Measurements from ENCODE around the gene FAM177A1. TPM values are rescaled to one million over a fixed set of nuclear protein-coding genes. Genes with fewer than 3 reads are reported as not detected.

Gene FAM177A1
- total RNA-seq, 4 donors from 2014 or later, result 49.0 to 60.8 (median 54.7) TPM

GRCh38 chr14:35046751-35047536 lies 872 bp downstream of the FAM177A1 start:
- Histone ChIP-seq H3K4me3 (peak overlapping the region; percentile 71 to 96 (median 84)), H3K36me3 (peaks cover 0 to 23% (median 7%) of the 10 kb centered on the region in 4 donors), H3K27me3 (no peaks in the 10 kb centered on the region), H3K27ac (replicated peaks in 1 of 4) (peak overlapping the region; percentile 90 to 99 (median 97)), H3K4me1 (peaks cover 32 to 54% (median 35%) of the 10 kb centered on the region in 4 donors), H3K9me3 (no peaks in the 10 kb centered on the region)
- TF ChIP-seq POLR2A (IDR thresholded peaks at IDR 0.05; ENCODE audit: low read depth) (no peak), EP300 (IDR thresholded peaks at IDR 0.05) (no peak), CTCF (IDR thresholded peaks at IDR 0.05) (no peak)
- intact Hi-C loops (cut with DNase I), result loop anchor here (2.0 to 10.0 kb wide), 3 partner anchors 65 to 378 kb away; partner anchors contain the start of genes BAZ1A and SRP54
- WGBS, result 30% methylated on average over 18 of the region's 23 CpGs
- peak; percentile 92 for DNase-seq (ENCODE audit: extremely low spot score)

GRCh38 chr14:35047976-35048513 lies 2.0 kb downstream of the FAM177A1 start:
- Histone ChIP-seq H3K4me1 (peaks cover 32 to 54% (median 35%) of the 10 kb centered on the region in 4 donors), H3K4me3 (no peak overlapping the region), H3K36me3 (peaks cover 0 to 31% (median 12%) of the 10 kb centered on the region in 4 donors), H3K9me3 (no peaks in the 10 kb centered on the region), H3K27me3 (no peaks in the 10 kb centered on the region), H3K27ac (replicated peaks in 1 of 4) (no peak overlapping the region)
- WGBS, result 75% methylated on average over 4 of the region's 4 CpGs
- TF ChIP-seq POLR2AphosphoS5 (IDR thresholded peaks at IDR 0.05), result no peak
- TF ChIP-seq EP300 (IDR thresholded peaks at IDR 0.05), result no peak
- TF ChIP-seq CTCF (IDR thresholded peaks at IDR 0.05), result no peak
- TF ChIP-seq POLR2A (IDR thresholded peaks at IDR 0.05; ENCODE audit: low read depth), result no peak
- DNase-seq (ENCODE audit: extremely low spot score), result no peak
- intact Hi-C loops (cut with DNase I), result loop anchor here (2.0 to 10.0 kb wide), 3 partner anchors 66 to 377 kb away; partner anchors contain the start of genes BAZ1A and SRP54

GRCh38 chr14:35050652-35051051 lies 4.6 kb downstream of the FAM177A1 start:
- peaks cover 26 to 47% (median 32%) of the 10 kb centered on the region in 4 donors for H3K4me1 ChIP-seq
- H3K27ac ChIP-seq (replicated peaks in 1 of 4), result peak overlapping the region in 3 of 4 donors; percentile 4 to 48 (median 38)
- peaks cover 6 to 56% (median 30%) of the 10 kb centered on the region in 4 donors for H3K36me3 ChIP-seq
- 0% methylated on average over 1 of the region's 1 CpG for WGBS
- TF ChIP-seq EP300 (IDR thresholded peaks at IDR 0.05), result no peak
- peak in 1 of 2 donors; percentile 12 for TF ChIP-seq POLR2AphosphoS5 (IDR thresholded peaks at IDR 0.05)
- TF ChIP-seq CTCF (IDR thresholded peaks at IDR 0.05), result no peak
- intact Hi-C loops (cut with DNase I), result loop anchor here (5.0 kb wide), 1 partner anchor 72 kb away; the partner anchor contains the start of genes PPP2R3C and PRORP
- DNase-seq (ENCODE audit: extremely low spot score), result no peak
- no peaks in the 10 kb centered on the region for H3K27me3 ChIP-seq
- H3K4me3 ChIP-seq, result no peak overlapping the region
- H3K9me3 ChIP-seq, result no peaks in the 10 kb centered on the region

GRCh38 chr14:35051796-35052195 lies 5.7 kb downstream of the FAM177A1 start:
- intact Hi-C loops (cut with DNase I), result loop anchor here (5.0 kb wide), 1 partner anchor 71 kb away; the partner anchor contains the start of genes PPP2R3C and PRORP
- Histone ChIP-seq H3K4me3 (no peak overlapping the region), H3K27ac (replicated peaks in 1 of 4) (no peak overlapping the region), H3K27me3 (no peaks in the 10 kb centered on the region), H3K36me3 (peaks cover 10 to 66% (median 33%) of the 10 kb centered on the region in 4 donors), H3K4me1 (peaks cover 26 to 45% (median 32%) of the 10 kb centered on the region in 4 donors), H3K9me3 (no peaks in the 10 kb centered on the region)
- WGBS, result 90% methylated on average over 1 of the region's 1 CpG
- TF ChIP-seq POLR2A (IDR thresholded peaks at IDR 0.05; ENCODE audit: low read depth), result no peak
- no peak for TF ChIP-seq CTCF (IDR thresholded peaks at IDR 0.05)
- TF ChIP-seq EP300 (IDR thresholded peaks at IDR 0.05), result no peak
- no peak for TF ChIP-seq POLR2AphosphoS5 (IDR thresholded peaks at IDR 0.05)
- DNase-seq (ENCODE audit: extremely low spot score), result no peak

All from esophagus muscularis mucosa (tissue), 4 donors.